Measurements from ENCODE around the gene IFITM5. TPM values are rescaled to one million over a fixed set of nuclear protein-coding genes. Genes with fewer than 3 reads are reported as not detected.

Gene IFITM5
- total and polyA plus RNA-seq, 9 of the 15 experiments (the other 6 are each of a cell fraction or from before 2014, with no cell fraction given), result 0.19 TPM; not detected in 8

DNA sequence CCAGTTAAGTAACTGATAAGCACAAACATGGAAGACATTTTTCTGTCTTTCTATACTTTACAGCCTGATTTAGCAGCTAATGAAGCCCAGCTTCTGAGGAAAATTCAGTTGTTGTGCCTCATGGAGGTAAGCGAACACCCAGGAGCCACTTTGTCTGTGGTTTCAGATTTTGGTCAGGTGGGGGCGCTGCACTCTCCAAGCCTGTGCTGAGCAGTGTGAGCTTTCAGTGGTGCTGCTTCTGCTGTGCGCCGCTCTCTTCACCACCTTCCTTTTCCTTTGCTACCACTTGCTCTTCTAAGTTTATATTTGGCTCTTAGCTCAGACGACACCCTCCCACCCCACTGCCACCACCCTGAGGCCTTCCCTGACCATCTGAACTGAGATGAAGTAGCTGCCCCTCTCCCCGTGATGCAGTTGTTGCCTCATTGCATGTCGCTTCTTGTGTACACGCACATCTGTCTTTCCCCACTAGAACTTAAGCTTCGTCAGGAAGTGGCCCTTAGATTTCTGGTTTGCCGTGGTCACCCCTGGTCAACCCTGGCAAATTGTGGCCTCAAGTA is 48.5 kb downstream of the IFITM5 start (continued):
- TF ChIP-seq E2F6 (IDR thresholded peaks at IDR 0.05; ENCODE audit: borderline replicate concordance in 1 of 2, extremely low read depth in 1 of 2, insufficient read depth in 1 of 2, insufficient read length in 1 of 2, low read depth in 1 of 2, low read length in 1 of 2, poor library complexity in 1 of 2, severe bottlenecking in 1 of 2) (no peak), DEAF1 (CRISPR knock-in tag; IDR thresholded peaks at IDR 0.05) (peak; percentile 44), ZFP36 (IDR thresholded peaks at IDR 0.05; ENCODE audit: low read depth, low read length, partially characterized antibody) (peak; percentile 21), XRCC5 (IDR thresholded peaks at IDR 0.05; ENCODE audit: low read depth, low read length) (0 out of 2 replicates have a peak, but pooled peaks have one; percentile 62), MXI1 (IDR thresholded peaks at IDR 0.05; ENCODE audit: low read depth, low read length) (no peak), HDGF (IDR thresholded peaks at IDR 0.05) (peak; percentile 90; the same call in 1 of the 2 replicates), TEAD2 (tag; IDR thresholded peaks at IDR 0.05) (no peak), CTBP1 (IDR thresholded peaks at IDR 0.05; ENCODE audit: borderline replicate concordance) (no peak; the same call in 1 of the 2 replicates), RAD21 (CRISPR knock-in tag; conservative IDR thresholded peaks at IDR 0.05 in 1 of 2, IDR thresholded peaks at IDR 0.05 in 1 of 2) (peak; percentile 62 to 74), CUX1 (CRISPR knock-in tag; IDR thresholded peaks at IDR 0.05) (no peak), PCBP2 (IDR thresholded peaks at IDR 0.05; ENCODE audit: low read depth, low read length, poor library complexity, severe bottlenecking) (no peak), SMC3 (conservative IDR thresholded peaks at IDR 0.05; ENCODE audit: insufficient read depth, low read depth, low read length) (peak; percentile 76), SMARCA5 (IDR thresholded peaks at IDR 0.05) (0 out of 2 replicates have a peak, but pooled peaks have one; percentile 20), RB1 (IDR thresholded peaks at IDR 0.05; ENCODE audit: low read depth) (peak; percentile 47; the same call in 1 of the 2 replicates), POLR2A (conservative IDR thresholded peaks at IDR 0.05) (no peak), ESRRA (IDR thresholded peaks at IDR 0.05; ENCODE audit: borderline replicate concordance, low read depth) (peak; percentile 46; the same call in 1 of the 2 replicates), ARID2 (IDR thresholded peaks at IDR 0.05) (no peak)
- TF ChIP-seq, protein P1, sequence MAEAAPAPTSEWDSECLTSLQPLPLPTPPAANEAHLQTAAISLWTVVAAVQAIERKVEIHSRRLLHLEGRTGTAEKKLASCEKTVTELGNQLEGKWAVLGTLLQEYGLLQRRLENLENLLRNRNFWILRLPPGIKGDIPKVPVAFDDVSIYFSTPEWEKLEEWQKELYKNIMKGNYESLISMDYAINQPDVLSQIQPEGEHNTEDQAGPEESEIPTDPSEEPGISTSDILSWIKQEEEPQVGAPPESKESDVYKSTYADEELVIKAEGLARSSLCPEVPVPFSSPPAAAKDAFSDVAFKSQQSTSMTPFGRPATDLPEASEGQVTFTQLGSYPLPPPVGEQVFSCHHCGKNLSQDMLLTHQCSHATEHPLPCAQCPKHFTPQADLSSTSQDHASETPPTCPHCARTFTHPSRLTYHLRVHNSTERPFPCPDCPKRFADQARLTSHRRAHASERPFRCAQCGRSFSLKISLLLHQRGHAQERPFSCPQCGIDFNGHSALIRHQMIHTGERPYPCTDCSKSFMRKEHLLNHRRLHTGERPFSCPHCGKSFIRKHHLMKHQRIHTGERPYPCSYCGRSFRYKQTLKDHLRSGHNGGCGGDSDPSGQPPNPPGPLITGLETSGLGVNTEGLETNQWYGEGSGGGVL (CRISPR knock-in tag; IDR thresholded peaks at IDR 0.05), result no peak

Data from K562 (cell line).